DOHH2 (cell line): ENCODE data around the gene CA9.
A peak's percentile ranks its signal among the peaks of the same experiment; 100 is the strongest.

Experiments
- H3F3A ChIP-seq: fragments of 200-600 bp; sonication (generic), shearing (Covaris generic); 2 replicates; pipeline ENCODE4 v1.6.0; 2016; ENCODE audit warnings: antibody characterized with exemption, mild to moderate bottlenecking; ENCODE audit not compliant: control insufficient read depth, insufficient read depth
- H3K27ac ChIP-seq: fragments of 200-600 bp; sonication (generic); 2 replicates; pipeline ENCODE4 v1.5.1; 2014; ENCODE audit warnings: low read depth, mild to moderate bottlenecking, low read length, moderate library complexity
- H3K27me3 ChIP-seq: fragments of 200-600 bp; sonication (generic); 2 replicates; pipeline ENCODE4 v1.6.1; 2014; ENCODE audit warnings: mild to moderate bottlenecking, low read length, mixed read lengths; ENCODE audit not compliant: control insufficient read depth
- H3K36me3 ChIP-seq: fragments of 200-600 bp; sonication (generic); 2 replicates; pipeline ENCODE4 v1.6.1; 2014; ENCODE audit warnings: mild to moderate bottlenecking, low read length, moderate library complexity, mixed read lengths; ENCODE audit not compliant: control insufficient read depth
- H3K4me1 ChIP-seq: fragments of 200-600 bp; sonication (generic); 2 replicates; pipeline ENCODE4 v1.6.1; 2014; ENCODE audit warnings: mild to moderate bottlenecking, low read length, mixed read lengths; ENCODE audit not compliant: control insufficient read depth
- H3K4me2 ChIP-seq: fragments of 200-600 bp; sonication (generic); 2 replicates; pipeline ENCODE4 v1.6.0; 2014; ENCODE audit warnings: mild to moderate bottlenecking, low read length, moderate library complexity
- H3K4me3 ChIP-seq: fragments of 200-600 bp; sonication (generic); 2 replicates; pipeline ENCODE4 v1.5.1; 2014; ENCODE audit warnings: mild to moderate bottlenecking, low read length, mixed read lengths
- H3K79me2 ChIP-seq: fragments of 200-600 bp; sonication (generic); 2 replicates; pipeline ENCODE4 v1.6.1; 2014; ENCODE audit warnings: mild to moderate bottlenecking, low read length, mixed read lengths; ENCODE audit not compliant: control insufficient read depth
- H3K9me2 ChIP-seq: fragments of 200-600 bp; sonication (generic); replicated peaks from 2 replicates; pipeline ENCODE4 v1.6.1; 2014; ENCODE audit warnings: mild to moderate bottlenecking, low read length, mixed read lengths; ENCODE audit not compliant: control insufficient read depth
- H3K9me3 ChIP-seq: fragments of 200-600 bp; sonication (generic); 2 replicates; pipeline ENCODE4 v1.6.1; 2014; ENCODE audit warnings: antibody characterized with exemption, low read length, mixed read lengths; ENCODE audit not compliant: control insufficient read depth, insufficient read depth
- H4K20me1 ChIP-seq: fragments of 200-600 bp; sonication (generic); 2 replicates; pipeline ENCODE4 v1.6.0; 2014; ENCODE audit warnings: low read depth, mild to moderate bottlenecking, antibody characterized with exemption, low read length, moderate library complexity; ENCODE audit not compliant: control insufficient read depth, insufficient read depth
- EZH2phosphoT487 ChIP-seq: fragments of 200-600 bp; sonication (generic); IDR thresholded peaks from 2 replicates; pipeline ENCODE4 v1.6.1; 2017; ENCODE audit warnings: borderline replicate concordance, mild to moderate bottlenecking, antibody characterized with exemption, low read length, moderate library complexity, mixed read lengths
- TF ChIP-seq, protein P1 (sequence below): fragments of 200-600 bp; sonication (generic); IDR thresholded peaks from one replicate; pipeline ENCODE4 v1.5.1; 2014; ENCODE audit warnings: antibody characterized with exemption, mild to moderate bottlenecking, low read depth, low read length; ENCODE audit not compliant: poor library complexity, severe bottlenecking

Gene CA9

DNA sequence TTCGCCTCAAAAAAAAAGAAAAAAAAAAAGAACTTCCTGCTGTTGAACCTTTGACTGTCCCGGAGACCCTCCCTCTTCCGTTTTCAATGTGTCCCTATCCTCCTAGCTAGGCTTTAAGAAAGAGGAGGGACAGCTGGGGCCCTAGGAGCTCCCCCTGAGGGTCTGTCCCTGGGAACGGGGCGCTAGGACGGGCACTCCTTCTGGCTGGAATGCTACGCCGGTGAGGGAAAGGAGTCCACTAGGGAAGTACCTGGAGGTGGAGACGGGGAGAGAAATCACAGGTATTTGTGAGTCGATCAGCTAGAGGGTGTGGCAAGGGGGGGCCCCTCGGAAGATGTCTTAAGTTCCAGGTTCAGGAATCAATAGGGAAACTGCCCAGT, 27.6 kb upstream of the CA9 start:
- Histone ChIP-seq H3K9me3 (no peaks in the 10 kb centered on the region), H4K20me1 (no peaks in the 10 kb centered on the region), H3K4me1 (peaks cover 46% of the 10 kb centered on the region), H3K36me3 (peaks cover 19% of the 10 kb centered on the region), H3K27me3 (no peaks in the 10 kb centered on the region), H3K9me2 (no peaks in the 10 kb centered on the region), H3K79me2 (peaks cover 22% of the 10 kb centered on the region), H3K4me2 (peak overlapping the region; percentile 96), H3F3A (peaks cover 29% of the 10 kb centered on the region), H3K4me3 (peak overlapping the region; percentile 85), H3K27ac (peak overlapping the region; percentile 87)
- TF ChIP-seq, protein P1, sequence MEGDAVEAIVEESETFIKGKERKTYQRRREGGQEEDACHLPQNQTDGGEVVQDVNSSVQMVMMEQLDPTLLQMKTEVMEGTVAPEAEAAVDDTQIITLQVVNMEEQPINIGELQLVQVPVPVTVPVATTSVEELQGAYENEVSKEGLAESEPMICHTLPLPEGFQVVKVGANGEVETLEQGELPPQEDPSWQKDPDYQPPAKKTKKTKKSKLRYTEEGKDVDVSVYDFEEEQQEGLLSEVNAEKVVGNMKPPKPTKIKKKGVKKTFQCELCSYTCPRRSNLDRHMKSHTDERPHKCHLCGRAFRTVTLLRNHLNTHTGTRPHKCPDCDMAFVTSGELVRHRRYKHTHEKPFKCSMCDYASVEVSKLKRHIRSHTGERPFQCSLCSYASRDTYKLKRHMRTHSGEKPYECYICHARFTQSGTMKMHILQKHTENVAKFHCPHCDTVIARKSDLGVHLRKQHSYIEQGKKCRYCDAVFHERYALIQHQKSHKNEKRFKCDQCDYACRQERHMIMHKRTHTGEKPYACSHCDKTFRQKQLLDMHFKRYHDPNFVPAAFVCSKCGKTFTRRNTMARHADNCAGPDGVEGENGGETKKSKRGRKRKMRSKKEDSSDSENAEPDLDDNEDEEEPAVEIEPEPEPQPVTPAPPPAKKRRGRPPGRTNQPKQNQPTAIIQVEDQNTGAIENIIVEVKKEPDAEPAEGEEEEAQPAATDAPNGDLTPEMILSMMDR, result no peak
- TF ChIP-seq EZH2phosphoT487, result no peak

DNA sequence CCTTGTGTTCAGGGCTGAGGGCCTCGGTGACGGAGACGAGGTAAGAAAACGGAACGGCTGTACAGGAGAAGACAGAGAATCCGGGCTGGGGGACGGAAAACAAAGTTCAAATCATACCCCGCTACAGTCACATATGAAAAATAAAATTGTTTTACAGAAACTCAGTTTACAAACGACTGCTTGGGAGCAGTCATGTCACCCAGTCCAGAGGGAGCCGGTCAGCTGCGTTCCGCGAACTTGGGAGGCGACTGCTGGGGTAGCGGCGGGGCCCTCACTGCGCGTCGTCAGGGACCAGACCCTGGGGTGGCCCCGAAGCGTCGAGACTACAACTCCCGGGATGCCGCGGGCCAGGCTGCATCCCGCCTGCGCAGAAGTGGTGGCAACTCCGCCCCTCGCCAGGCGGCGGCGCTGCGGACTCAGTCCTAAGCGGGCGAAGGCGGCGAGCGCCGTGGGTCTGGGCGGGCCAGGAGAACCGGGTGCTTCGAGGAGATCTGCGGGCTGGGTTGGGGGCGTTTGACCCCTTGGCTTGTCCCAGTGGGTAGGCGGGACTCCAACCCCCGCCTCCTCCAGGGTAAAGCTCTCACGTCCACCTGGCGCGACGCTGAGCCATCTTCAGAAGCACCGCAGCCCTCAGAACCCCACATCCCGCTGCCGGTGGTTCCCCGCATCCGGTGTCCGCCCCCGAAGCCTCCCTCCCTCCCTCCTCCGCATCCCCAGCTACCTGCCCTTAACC, 27.0 kb upstream of the CA9 start:
- TF ChIP-seq, protein P1, result peak; percentile 88
- no peak for TF ChIP-seq EZH2phosphoT487
- H3F3A ChIP-seq, result peaks cover 34% of the 10 kb centered on the region
- no peaks in the 10 kb centered on the region for H3K9me2 ChIP-seq
- peak overlapping the region; percentile 85 for H3K4me3 ChIP-seq
- H3K36me3 ChIP-seq, result peaks cover 19% of the 10 kb centered on the region
- peaks cover 51% of the 10 kb centered on the region for H3K4me1 ChIP-seq
- no peaks in the 10 kb centered on the region for H4K20me1 ChIP-seq
- H3K4me2 ChIP-seq, result peak overlapping the region; percentile 96
- peaks cover 25% of the 10 kb centered on the region for H3K79me2 ChIP-seq
- H3K9me3 ChIP-seq, result no peaks in the 10 kb centered on the region
- no peaks in the 10 kb centered on the region for H3K27me3 ChIP-seq
- peak overlapping the region; percentile 87 for H3K27ac ChIP-seq

DNA sequence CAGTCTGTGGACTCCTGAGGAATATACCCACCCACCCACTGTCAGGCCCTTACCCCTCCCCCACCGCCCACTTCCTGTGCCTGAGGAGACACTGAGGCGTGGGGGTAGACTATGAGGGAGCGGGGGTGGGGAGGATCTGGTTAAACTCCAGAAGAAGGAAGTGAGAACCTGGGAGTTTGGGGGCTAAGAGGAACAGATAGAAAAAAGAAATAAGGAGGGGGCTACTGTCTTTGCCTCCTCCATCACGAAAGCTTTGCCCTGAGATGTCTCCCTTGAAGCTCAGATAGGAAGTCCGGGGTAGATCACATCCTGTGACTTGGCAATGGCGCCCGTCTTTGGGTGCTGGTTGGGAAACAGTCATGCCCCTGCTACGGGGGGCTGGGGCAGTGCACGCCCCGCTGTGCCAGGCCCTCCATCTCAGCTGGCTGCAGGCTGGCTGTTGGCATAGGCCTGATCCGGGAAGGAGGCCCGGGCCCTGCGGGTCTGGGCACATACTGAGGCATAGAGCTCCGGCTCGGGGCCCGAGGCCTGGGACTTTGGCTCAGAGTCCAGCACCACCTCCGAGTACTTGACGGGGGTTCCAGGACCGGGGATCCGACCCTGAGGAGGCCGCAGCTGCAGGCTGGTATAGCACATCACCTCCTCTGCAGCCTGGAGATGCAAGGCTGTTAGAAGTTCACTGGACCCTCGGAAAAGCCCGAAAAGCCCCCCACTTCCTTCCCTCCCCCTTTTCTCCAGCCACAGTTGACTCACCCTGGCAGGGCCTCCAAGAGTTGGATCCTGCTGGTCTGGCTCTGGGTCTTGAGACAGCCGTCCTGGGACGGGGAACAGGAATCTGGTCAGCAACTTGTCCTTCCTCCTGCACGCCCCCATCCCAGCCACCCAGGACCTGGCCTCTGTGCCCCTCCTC, 24.0 kb upstream of the CA9 start:
- Histone ChIP-seq H3K79me2 (peaks cover 25% of the 10 kb centered on the region), H3K4me2 (peak overlapping the region; percentile 96), H3K27ac (peak overlapping the region; percentile 87), H3K4me1 (peaks cover 58% of the 10 kb centered on the region), H3K27me3 (no peaks in the 10 kb centered on the region), H3K36me3 (peaks cover 19% of the 10 kb centered on the region), H3F3A (peaks cover 32% of the 10 kb centered on the region), H3K4me3 (peak overlapping the region; percentile 85), H3K9me3 (no peaks in the 10 kb centered on the region), H3K9me2 (no peaks in the 10 kb centered on the region), H4K20me1 (no peaks in the 10 kb centered on the region)
- TF ChIP-seq, protein P1, result no peak
- TF ChIP-seq EZH2phosphoT487, result no peak
